GM12891 (cell line): Measurements from ENCODE around the gene BOK.

Source experiments
- DNase-seq: peaks from one replicate; pipeline ENCODE4 v3.0.0; 2011; ENCODE audit warnings: low spot score; ENCODE audit not compliant: insufficient read length
- FAIRE-seq: peaks from 2 replicates; lab custom pipeline; 2011; peaks lifted over from hg19 to GRCh38; lab: Jason Lieb, UNC
- PAX5 ChIP-seq: IDR thresholded peaks from 2 replicates; pipeline ENCODE4 v1.6.1; 2011; ENCODE audit warnings: low read length, moderate library complexity, mild to moderate bottlenecking; ENCODE audit not compliant: insufficient read depth, severe bottlenecking
- POLR2A ChIP-seq: IDR thresholded peaks from 2 replicates; pipeline ENCODE4 v1.6.1; 2011; ENCODE audit warnings: low read depth, low read length, control low read depth
- POLR2AphosphoS5 ChIP-seq: IDR thresholded peaks from 2 replicates; pipeline ENCODE4 v1.6.1; 2011; ENCODE audit warnings: low read depth, low read length, control low read depth
- POU2F2 ChIP-seq: IDR thresholded peaks from 2 replicates; pipeline ENCODE4 v1.6.1; 2011; ENCODE audit warnings: low read depth, mild to moderate bottlenecking, control low read depth, low read length, moderate library complexity
- SPI1 ChIP-seq: IDR thresholded peaks from 2 replicates; pipeline ENCODE4 v1.6.1; 2011; ENCODE audit warnings: low read depth, low read length, control low read depth
- TAF1 ChIP-seq: IDR thresholded peaks from 2 replicates; pipeline ENCODE4 v1.6.1; 2011; ENCODE audit warnings: low read depth, low read length, control low read depth

The BOK gene

GRCh38 chr2:241548451-241548835 lies 10.1 kb upstream of the BOK start:
- FAIRE-seq, result no peak
- TF ChIP-seq POLR2AphosphoS5, result no peak
- TF ChIP-seq POU2F2, result no peak
- TF ChIP-seq SPI1, result no peak
- no peak for TF ChIP-seq PAX5
- TF ChIP-seq TAF1, result no peak
- TF ChIP-seq POLR2A, result no peak
- no peak for DNase-seq

DNA sequence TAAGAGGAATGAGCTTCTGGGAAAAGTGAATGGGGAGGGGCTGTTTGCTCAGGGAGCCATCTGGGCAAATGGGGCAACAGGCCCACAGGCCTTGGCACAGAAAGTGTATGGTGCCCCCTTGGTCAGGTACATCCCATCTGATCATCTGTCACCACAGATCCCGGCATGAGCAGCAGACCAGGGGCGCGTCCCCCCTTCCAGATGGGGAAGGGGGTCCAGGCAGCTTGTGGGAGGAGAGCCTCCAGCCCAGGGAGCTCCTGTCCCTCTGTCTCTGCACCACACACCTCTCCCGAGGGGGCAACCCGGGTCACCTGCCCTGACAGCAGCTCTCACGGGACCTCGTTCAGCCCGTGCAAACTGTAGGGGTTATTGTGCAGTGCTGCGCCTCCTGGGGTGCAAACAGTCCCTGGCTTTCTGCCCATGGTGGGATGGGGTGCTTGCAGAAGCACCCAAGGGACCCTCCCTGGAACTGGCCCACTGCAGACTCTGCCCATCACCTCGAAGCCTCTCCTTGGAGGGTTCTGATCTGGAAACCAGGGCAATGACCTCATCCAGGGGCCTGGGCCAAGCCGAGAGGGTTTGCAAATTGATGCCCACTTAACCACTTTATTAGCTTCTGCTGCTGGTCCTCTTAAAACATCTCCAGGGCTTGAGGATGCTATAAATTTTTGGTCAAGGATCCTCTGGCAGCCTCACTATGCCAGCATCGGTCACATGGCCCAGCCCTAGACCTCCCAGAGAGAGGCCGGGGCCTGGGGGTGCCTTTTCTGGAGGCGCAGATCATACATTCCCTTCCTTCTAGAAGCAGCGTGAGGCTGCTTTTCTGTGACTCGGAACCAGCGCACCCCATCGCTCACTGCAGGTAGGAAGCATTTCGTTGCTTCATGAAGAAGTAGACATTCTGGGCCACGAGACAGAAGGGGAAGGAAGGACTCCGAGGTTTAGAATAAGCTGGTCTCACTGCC lies 7.6 kb upstream of the BOK start:
- DNase-seq, result no peak
- TF ChIP-seq POU2F2, result no peak
- no peak for TF ChIP-seq POLR2AphosphoS5
- no peak for TF ChIP-seq SPI1
- TF ChIP-seq PAX5, result no peak
- FAIRE-seq, result no peak

- DNase-seq (no peak), FAIRE-seq (no peak)
- TF ChIP-seq TAF1 (no peak), SPI1 (no peak), POU2F2 (no peak), POLR2AphosphoS5 (no peak), PAX5 (no peak), POLR2A (no peak)
Measured at GRCh38 chr2:241551599-241551997, 6.9 kb upstream of the BOK start.

GRCh38 chr2:241551998-241552737 lies 6.4 kb upstream of the BOK start:
- DNase-seq (no peak), FAIRE-seq (no peak)
- TF ChIP-seq SPI1, result no peak
- TF ChIP-seq POLR2AphosphoS5, result no peak
- no peak for TF ChIP-seq TAF1
- TF ChIP-seq POU2F2, result no peak
- TF ChIP-seq PAX5, result no peak
- TF ChIP-seq POLR2A, result no peak

DNA sequence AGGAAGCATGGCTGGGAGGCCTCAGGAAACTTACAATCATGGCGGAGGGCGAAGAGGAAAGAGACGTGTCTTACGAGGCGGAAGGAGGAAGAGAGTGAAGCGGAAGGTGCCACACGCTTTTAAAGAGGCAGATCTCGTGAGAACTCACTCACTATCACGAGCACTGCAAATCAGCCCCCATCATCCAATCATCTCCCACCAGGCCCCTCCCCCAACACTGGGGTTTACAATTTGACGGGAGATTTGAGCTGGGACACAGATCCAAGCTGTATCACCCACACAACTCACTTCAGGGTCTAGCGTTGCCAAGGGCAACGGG lies 5.1 kb upstream of the BOK start:
- FAIRE-seq, result no peak
- TF ChIP-seq POLR2A, result no peak
- no peak for TF ChIP-seq PAX5
- TF ChIP-seq TAF1, result no peak
- no peak for TF ChIP-seq SPI1
- TF ChIP-seq POLR2AphosphoS5, result no peak
- TF ChIP-seq POU2F2, result no peak
- DNase-seq, result no peak

GRCh38 chr2:241553981-241554380 lies 4.6 kb upstream of the BOK start:
- DNase-seq, result no peak
- FAIRE-seq, result no peak
- TF ChIP-seq POU2F2, result no peak
- TF ChIP-seq POLR2A, result no peak
- no peak for TF ChIP-seq TAF1
- no peak for TF ChIP-seq SPI1
- no peak for TF ChIP-seq POLR2AphosphoS5
- no peak for TF ChIP-seq PAX5

GRCh38 chr2:241554610-241555322 lies 3.8 kb upstream of the BOK start:
- no peak for FAIRE-seq
- no peak for DNase-seq
- TF ChIP-seq SPI1 (no peak), PAX5 (no peak), POLR2AphosphoS5 (no peak), TAF1 (no peak), POLR2A (no peak)

DNA sequence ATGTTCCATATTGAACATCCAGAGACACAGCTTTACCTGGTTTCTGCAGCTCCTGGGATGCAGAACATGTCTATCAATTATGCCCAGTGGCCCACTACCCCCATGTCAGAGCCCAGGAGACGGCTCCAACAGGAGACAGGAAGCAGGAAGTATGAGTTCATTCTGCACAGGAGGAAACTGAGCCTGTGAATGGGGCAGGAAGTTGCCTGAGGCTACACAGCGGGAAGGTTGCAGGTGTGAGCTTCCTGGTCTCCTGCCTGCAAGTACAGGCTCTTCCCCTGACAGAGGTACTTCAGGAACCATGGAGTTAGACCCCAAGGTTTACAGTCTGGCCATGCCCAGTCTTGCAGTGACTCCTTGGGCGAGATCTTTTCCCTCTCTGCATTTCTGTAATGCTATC lies 2.8 kb upstream of the BOK start:
- FAIRE-seq (no peak), DNase-seq (no peak)
- TF ChIP-seq TAF1 (no peak), SPI1 (no peak), POU2F2 (no peak), POLR2AphosphoS5 (no peak), POLR2A (no peak), PAX5 (no peak)

DNA sequence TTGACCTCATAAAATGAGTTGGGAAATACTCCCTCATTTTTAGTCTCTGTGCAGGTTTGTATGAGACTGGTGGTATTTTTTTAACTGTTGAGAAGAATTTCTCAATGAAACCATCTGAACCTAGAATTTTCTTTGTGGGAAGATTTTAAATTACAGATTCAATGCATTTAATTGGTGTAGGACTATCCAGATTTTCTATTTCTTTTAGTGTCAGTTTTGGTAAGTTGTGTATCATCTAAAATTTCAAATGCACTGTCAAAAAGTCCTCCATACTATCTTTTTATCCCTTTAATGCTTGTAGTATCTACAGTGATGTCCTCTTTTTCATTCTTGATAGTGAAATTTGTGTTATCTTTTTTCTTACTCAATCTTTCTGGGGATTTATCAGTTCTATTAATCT lies 1.8 kb upstream of the BOK start:
- FAIRE-seq (no peak), DNase-seq (no peak)
- TF ChIP-seq TAF1 (no peak), POLR2AphosphoS5 (no peak), POU2F2 (no peak), SPI1 (no peak), PAX5 (no peak), POLR2A (no peak)
